ENCODE results near the gene CRADD.

CRADD gene

DNA sequence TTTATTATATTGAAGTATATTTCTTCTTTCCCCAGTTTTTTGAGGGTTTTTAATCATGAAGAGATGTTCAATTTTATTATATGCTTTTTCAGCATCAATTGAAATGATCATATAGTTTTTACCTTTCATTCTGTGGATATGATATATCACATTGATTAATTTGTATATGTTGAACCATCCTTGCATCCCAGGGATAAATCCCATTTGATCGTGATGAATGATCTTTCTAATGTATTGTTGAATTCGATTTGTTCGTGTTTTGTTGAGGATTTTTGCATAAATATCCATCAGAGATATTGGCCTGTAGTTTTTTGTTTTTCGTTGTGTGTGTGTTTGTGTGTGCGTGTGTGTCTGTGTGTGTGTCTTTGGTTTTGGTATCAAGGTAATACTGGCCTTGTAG is 196.4 kb downstream of the CRADD start:
- H3K4me3 ChIP-seq, result no peak overlapping the region
- no peaks in the 10 kb centered on the region for H3K4me1 ChIP-seq
- no peaks in the 10 kb centered on the region for H4K20me1 ChIP-seq
- no peaks in the 10 kb centered on the region for H3K36me3 ChIP-seq
- no peak overlapping the region for H3K4me2 ChIP-seq
- no peak overlapping the region for H3K27ac ChIP-seq
- H3K9me3 ChIP-seq (replicated peaks in 1 of 11), result peaks cover 68 to 97% (median 89%) of the 10 kb centered on the region in 11 experiments
- H3K9ac ChIP-seq, result no peak overlapping the region
- TF ChIP-seq Cebpa-rat (IDR thresholded peaks at IDR 0.05), result no peak
- H3K27me3 ChIP-seq, result no peaks in the 10 kb centered on the region

DNA sequence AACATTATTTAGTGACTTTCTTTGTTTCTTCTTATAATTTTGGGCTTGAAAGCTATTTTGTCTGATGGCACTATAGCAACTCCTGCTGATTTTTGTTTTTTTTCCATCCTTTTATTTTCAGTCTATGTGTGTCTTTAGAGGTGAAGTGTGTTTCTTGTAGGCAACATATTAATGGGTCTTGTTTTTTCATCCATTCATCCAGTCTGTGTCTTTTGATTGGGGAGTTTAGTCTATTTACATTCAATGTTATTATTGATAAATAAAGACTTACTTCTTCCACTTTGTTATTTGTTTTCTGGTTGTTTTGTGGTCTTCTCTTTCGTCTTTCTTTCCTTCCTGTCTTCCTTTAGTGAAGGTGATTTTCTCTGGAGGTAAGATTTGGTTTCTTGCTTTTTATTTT is 198.0 kb downstream of the CRADD start:
- no peak overlapping the region for H3K27ac ChIP-seq
- H3K4me2 ChIP-seq, result no peak overlapping the region
- no peak overlapping the region for H3K9ac ChIP-seq
- no peak for TF ChIP-seq Cebpa-rat (IDR thresholded peaks at IDR 0.05)
- no peak overlapping the region for H3K4me3 ChIP-seq
- H4K20me1 ChIP-seq, result no peaks in the 10 kb centered on the region
- no peaks in the 10 kb centered on the region for H3K27me3 ChIP-seq
- H3K9me3 ChIP-seq (replicated peaks in 1 of 11), result peaks cover 55 to 81% (median 75%) of the 10 kb centered on the region in 11 experiments
- no peaks in the 10 kb centered on the region for H3K36me3 ChIP-seq
- H3K4me1 ChIP-seq, result no peaks in the 10 kb centered on the region

DNA sequence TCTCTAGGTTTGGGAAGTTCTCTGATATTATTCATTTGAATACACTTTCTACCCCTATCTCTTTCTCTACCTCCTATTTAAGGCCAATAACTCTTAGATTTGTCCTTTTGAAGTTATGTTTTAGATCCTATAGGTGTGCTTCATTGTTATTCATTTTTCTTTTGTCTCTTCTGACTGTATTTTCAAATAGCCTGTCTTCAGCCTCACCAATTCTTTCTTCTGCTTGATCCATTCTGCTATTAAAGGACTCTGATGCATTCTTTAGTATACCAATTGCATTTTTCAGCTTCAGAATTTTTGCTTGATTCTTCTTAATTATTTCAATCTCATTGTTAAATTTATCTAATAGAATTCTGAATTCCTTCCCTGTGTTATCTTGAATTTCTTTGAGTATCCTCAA is 199.2 kb downstream of the CRADD start:
- H3K27me3 ChIP-seq, result no peaks in the 10 kb centered on the region
- H3K9ac ChIP-seq, result no peak overlapping the region
- peaks cover 48 to 71% (median 66%) of the 10 kb centered on the region in 11 experiments for H3K9me3 ChIP-seq (replicated peaks in 1 of 11)
- H3K4me3 ChIP-seq, result no peak overlapping the region
- no peak overlapping the region for H3K27ac ChIP-seq
- no peaks in the 10 kb centered on the region for H3K4me1 ChIP-seq
- H3K36me3 ChIP-seq, result no peaks in the 10 kb centered on the region
- no peak for TF ChIP-seq Cebpa-rat (IDR thresholded peaks at IDR 0.05)
- H3K4me2 ChIP-seq, result no peak overlapping the region
- no peaks in the 10 kb centered on the region for H4K20me1 ChIP-seq

DNA sequence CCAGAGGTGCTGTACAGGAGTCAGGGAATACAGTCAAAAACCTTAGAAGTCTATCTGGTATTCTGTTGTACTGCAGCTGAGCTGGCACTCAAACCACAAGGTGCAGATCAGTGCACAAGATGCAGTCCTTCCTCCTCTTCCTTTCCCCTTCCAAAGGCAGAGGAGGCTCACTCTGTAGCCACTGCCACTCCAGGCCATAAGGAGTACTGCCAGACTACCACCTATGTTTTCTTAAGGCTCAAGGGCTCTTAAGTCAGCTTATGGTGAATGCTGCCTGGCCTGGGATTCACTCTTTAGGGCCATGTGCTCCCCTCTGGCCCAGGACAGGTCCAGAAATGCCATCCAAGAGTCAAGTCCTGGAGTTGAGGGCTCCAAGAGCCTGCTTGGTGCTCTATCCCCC is 200.3 kb downstream of the CRADD start:
- H3K4me2 ChIP-seq, result no peak overlapping the region
- no peaks in the 10 kb centered on the region for H3K27me3 ChIP-seq
- H3K36me3 ChIP-seq, result no peaks in the 10 kb centered on the region
- H4K20me1 ChIP-seq, result no peaks in the 10 kb centered on the region
- no peak overlapping the region for H3K9ac ChIP-seq
- TF ChIP-seq Cebpa-rat (IDR thresholded peaks at IDR 0.05), result no peak
- H3K27ac ChIP-seq, result no peak overlapping the region
- H3K4me1 ChIP-seq, result no peaks in the 10 kb centered on the region
- peaks cover 37 to 60% (median 55%) of the 10 kb centered on the region in 11 experiments for H3K9me3 ChIP-seq (replicated peaks in 1 of 11)
- H3K4me3 ChIP-seq, result no peak overlapping the region

DNA sequence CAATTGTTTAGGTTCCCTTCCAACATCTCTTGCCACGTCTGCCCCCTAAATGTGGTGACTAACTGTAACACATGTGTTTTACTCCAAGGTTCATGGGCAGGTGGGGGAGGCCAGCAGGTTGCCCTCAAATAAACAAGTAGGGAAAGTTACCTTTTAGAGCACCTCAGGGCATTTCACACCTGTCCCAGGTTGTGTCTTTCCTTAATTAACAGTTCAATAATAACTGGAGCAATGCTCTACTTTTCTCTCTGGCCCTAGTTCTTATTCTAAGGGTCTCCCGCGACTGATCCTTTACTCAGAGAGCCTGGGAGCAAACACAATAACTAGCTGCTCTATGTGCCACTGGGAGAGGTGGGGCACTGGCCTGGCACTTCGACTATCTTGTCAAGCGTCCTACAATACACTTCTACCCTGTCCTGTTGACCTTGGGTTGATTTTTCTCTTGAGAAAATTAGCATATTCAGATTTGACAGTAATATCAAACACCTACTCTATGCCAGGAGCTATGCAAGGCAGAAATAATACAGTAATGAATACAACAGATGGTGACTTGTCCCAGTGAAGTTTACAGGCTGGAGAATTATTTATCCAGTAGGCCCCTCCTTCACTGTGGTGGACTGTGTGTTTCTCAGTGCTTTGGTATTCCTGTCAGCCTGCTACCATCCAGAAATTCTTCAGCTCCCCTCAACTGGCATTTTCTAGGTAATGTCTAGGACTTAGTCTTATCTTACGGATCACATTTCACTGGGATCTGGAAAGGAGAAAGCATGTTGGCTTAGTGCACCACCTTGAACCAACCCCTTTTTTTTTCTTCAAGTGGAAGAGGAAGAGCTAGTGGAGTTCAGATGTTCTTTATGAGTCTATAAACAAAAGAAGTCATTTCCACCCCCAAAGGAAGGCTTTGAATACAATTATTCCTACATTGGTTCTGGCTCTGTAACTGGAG is 202.6 kb downstream of the CRADD start:
- no peak overlapping the region for H3K9ac ChIP-seq
- no peaks in the 10 kb centered on the region for H3K36me3 ChIP-seq
- H3K27me3 ChIP-seq, result no peaks in the 10 kb centered on the region
- no peak overlapping the region for H3K4me3 ChIP-seq
- no peak for TF ChIP-seq Cebpa-rat (IDR thresholded peaks at IDR 0.05)
- H3K4me2 ChIP-seq, result no peak overlapping the region
- peaks cover 0 to 3% (median 0%) of the 10 kb centered on the region in 10 experiments; a peak in 1 of 20 replicates for H3K4me1 ChIP-seq
- no peak overlapping the region for H3K27ac ChIP-seq
- peaks cover 20 to 37% (median 33%) of the 10 kb centered on the region in 11 experiments for H3K9me3 ChIP-seq (replicated peaks in 1 of 11)
- no peaks in the 10 kb centered on the region for H4K20me1 ChIP-seq

DNA sequence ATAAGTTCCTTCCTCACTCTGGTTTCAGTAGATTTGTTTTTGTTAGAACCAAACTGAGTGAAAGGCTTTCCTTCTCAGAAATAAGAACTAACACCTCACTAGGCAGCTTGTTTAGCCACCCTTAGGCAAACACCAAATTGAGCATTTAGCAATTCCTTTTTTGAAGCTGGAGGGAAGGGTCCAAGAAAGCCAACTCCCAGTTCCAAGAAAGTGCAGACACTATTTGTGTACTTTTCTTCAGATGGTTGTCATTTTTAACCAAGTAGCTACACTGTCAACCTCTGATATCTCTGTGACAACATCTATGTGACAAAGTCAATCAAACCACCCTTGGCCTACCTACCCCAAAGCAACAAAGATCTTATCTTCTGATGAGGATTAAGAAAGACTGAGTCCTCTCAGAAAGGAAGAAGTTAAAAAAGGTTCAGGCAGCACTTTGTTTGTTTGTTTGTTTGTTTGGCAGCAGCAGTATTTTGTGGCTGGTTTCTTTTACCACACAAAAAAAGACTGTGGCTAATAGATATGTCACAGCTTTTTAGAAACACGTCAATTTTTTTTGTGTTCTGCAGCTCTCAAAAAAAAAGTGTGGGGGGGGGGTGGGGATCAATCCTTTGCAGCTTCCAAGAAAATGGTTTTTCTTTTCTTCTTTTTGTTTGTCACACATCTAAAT is 203.8 kb downstream of the CRADD start:
- no peak for TF ChIP-seq Cebpa-rat (IDR thresholded peaks at IDR 0.05)
- Histone ChIP-seq H4K20me1 (no peaks in the 10 kb centered on the region), H3K27ac (no peak overlapping the region), H3K4me1 (peaks cover 0 to 3% (median 0%) of the 10 kb centered on the region in 10 experiments; a peak in 1 of 20 replicates), H3K27me3 (no peaks in the 10 kb centered on the region), H3K9me3 (replicated peaks in 1 of 11) (peaks cover 17 to 25% (median 22%) of the 10 kb centered on the region in 11 experiments), H3K4me2 (no peak overlapping the region), H3K9ac (no peak overlapping the region), H3K4me3 (no peak overlapping the region), H3K36me3 (no peaks in the 10 kb centered on the region)

DNA sequence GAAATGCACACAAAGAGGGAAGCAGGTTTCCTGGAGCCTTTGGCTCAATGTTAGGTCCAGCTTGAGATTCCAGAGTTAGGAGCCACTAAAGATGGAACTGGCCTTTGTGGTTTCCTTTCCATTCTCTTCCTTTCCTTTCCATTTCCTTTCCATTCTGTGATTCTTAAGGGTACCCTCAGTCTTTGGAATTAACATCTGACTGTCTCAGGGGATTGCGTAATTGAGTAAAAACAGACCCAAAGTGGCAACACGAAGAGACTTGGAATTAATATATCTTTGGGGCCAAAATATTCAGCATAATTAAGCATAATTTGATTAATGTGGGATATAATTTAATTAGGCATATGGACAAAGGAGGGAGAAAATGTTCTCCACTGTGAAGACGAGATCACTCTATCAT is 205.6 kb downstream of the CRADD start:
- peaks cover 0 to 3% (median 0%) of the 10 kb centered on the region in 10 experiments; a peak in 1 of 20 replicates for H3K4me1 ChIP-seq
- no peak overlapping the region for H3K9ac ChIP-seq
- no peak overlapping the region for H3K27ac ChIP-seq
- H3K27me3 ChIP-seq, result no peaks in the 10 kb centered on the region
- no peak overlapping the region for H3K4me3 ChIP-seq
- H3K36me3 ChIP-seq, result no peaks in the 10 kb centered on the region
- no peaks in the 10 kb centered on the region for H4K20me1 ChIP-seq
- TF ChIP-seq Cebpa-rat (IDR thresholded peaks at IDR 0.05), result peak in 7 of 11 experiments; percentile 31 to 68 (median 59); a peak in 10 of 22 replicates
- no peak overlapping the region; a peak in 2 of 22 replicates for H3K4me2 ChIP-seq
- peaks cover 0 to 7% (median 4%) of the 10 kb centered on the region in 11 experiments; a peak in 12 of 22 replicates for H3K9me3 ChIP-seq (replicated peaks in 1 of 11)

DNA sequence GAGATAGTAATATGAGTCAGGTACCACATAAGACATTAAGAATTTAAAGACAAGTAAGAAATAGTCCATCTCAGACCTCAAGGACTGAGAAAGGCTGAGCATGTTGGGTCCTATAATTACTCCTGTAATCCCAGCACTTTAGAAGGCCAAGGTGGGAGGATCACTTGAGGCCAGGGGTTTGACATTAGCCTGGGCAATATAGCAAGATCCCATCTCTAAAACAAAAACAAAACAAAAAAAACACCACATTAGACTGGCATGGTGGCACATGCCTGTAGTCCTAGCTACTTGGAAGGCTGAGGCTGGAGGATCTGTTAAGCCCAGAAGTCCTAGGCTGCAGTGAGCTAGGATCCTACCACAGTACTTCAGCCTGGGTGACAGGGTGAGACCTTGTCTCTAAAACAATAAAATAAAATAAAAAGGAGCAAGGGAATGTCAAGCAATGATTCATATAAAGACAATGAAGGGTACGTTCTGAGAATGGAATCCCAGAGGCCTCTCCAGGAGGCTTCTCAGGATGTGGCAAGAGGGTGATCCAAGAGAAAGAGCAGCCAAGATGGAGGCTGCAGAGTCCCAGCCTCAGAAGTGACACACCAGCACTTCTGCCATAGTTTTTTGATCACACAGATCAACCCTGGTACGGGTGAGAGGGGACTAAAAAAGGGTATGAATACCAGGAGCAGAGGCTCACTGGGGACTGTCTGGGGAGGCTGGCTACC is 206.4 kb downstream of the CRADD start:
- H3K9ac ChIP-seq, result no peak overlapping the region
- no peaks in the 10 kb centered on the region for H3K27me3 ChIP-seq
- H3K4me1 ChIP-seq, result peaks cover 0 to 3% (median 0%) of the 10 kb centered on the region in 10 experiments; a peak in 1 of 20 replicates
- H3K4me3 ChIP-seq, result no peak overlapping the region
- H4K20me1 ChIP-seq, result no peaks in the 10 kb centered on the region
- no peak for TF ChIP-seq Cebpa-rat (IDR thresholded peaks at IDR 0.05)
- no peak overlapping the region for H3K27ac ChIP-seq
- H3K9me3 ChIP-seq (replicated peaks in 1 of 11), result no peaks in the 10 kb centered on the region; a peak in 1 of 22 replicates
- no peaks in the 10 kb centered on the region for H3K36me3 ChIP-seq
- H3K4me2 ChIP-seq, result no peak overlapping the region
